Stimulated activated CD8-positive, alpha-beta memory T cell treated with anti-CD3 and anti-CD28 coated beads, Interleukin-2, amount 100 ng/mL, for 48 hours (primary cell): Measurements from ENCODE around the gene ADPGK.
"Not testable (repeated sequence)": the region's sequence is repeated elsewhere in the genome, so short reads cannot be mapped to it uniquely, and the experiment has no call there.

Source experiments
- DNase-seq, 2 donors: peaks; one replicate each; pipeline ENCODE4 v3.0.0-alpha.2; 2020; ENCODE audit warnings: low read depth in 2 of 2

Gene ADPGK

DNA sequence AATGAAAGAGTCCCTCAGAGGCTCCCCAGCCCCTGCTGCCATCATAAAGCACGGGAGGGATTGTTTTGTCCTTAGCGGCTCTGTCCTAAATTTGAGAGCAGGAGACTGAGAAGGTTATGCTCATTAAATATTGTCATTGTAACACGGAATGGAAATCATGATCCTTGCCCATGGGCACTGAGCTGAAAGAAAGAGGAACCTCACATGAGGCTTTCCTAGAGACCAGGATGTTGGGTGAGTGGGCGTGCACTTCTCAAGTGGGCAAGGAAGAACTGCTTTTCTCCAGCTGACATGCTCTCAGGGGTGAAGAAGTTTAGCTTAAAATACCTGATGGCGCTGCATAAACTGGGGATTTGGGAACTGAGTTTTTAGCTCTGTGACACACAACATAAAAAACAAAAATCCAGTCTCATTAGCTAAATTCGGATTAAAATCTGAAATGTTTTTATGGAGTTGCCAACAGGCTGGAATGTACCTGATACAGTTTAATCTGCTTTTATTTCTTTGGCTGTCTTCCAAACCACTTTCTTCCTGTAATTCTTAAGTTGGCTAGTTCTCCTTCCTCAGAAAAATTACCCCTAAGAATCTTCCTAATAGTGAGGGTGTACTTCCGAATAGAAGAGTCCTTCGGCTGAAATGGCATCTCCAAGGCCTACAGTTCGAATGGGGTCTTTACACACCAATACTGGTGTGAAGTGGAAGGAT lies 31.7 kb downstream of the ADPGK start:
- no peak for DNase-seq

DNA sequence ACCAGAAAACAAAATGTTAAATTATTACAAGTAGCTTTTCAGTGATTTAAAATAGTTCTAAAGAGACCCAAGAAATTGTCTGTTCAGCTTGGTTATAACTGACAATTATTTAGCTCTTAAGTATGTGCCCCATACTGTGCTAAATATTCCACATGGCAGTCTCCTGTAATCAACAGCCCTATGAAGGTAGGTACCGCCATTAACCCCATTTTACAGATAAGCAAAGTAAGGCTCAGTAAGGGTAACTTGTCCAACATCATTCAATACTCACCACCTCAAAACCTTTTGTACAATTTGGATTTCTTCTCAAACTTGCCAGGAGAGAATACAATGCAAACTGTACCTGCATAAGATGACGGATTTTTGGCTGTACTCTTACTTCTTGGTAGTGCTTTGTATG lies 33.9 kb downstream of the ADPGK start:
- DNase-seq, result no peak

- DNase-seq, result no peak
Observed at GRCh38 chr15:72740219-72740618, 43.3 kb downstream of the ADPGK start.

DNA sequence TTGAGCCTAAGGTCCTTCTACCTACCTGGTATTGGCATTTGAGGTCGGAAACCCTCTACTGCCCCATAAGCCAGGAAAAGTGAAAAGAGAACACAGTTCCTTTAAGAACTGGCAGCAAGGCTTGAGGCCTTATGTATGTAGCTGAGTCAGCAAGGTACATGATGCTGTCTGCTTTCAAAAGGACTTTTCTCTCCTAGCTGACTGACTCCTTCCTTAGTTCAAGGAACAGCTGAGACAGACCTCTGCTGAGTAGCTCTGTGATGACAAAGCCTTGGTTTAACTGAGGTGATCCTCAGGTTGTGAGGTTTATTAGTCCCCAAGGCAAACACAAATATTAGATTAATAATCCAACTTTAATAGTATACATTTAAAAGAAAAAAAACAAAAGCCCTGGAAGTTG lies 45.8 kb downstream of the ADPGK start:
- DNase-seq, result no peak

- no peak for DNase-seq
Observed at GRCh38 chr15:72737061-72737460, 46.5 kb downstream of the ADPGK start.

- no peak for DNase-seq
Observed at GRCh38 chr15:72735111-72735510, 48.4 kb downstream of the ADPGK start.

DNA sequence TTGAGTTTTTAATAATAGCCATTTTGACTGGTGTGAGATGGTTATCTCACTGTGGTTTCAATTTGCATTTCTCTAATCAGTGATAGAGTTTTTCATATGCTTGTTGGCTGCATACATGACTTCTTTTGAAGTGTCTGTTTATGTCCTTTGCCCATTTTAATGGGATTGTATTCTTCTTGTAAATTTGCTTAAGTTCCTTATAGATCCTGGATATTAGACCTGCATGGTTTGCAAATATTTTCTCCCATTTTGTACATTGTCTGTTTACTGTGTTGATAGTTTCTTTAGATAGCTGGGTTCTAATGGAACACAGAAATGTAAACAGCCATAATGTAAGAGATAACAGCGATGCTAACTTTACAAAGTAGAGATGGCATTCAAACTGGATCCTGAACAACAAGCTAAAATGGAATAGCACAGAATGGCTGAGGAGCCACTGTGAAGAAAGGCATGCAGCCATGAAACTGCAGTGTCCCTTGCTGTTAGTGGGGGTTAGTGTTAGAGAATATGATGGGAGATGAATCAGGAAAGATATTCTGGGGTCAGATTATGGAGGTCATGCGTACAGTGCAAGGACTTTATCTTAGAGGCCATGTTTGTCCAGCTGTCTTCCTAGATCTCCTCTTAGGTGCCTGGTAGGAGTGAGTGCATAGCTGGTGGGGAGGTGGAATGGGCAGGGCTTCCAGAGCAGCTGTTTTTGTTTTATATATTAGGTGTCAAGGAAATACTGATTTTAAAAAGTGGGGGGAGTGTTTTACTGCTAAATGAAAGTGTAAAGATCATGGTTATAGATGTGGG lies 49.4 kb downstream of the ADPGK start:
- no peak for DNase-seq

GRCh38 chr15:72732516-72732915 lies 51.0 kb downstream of the ADPGK start:
- no peak for DNase-seq

DNA sequence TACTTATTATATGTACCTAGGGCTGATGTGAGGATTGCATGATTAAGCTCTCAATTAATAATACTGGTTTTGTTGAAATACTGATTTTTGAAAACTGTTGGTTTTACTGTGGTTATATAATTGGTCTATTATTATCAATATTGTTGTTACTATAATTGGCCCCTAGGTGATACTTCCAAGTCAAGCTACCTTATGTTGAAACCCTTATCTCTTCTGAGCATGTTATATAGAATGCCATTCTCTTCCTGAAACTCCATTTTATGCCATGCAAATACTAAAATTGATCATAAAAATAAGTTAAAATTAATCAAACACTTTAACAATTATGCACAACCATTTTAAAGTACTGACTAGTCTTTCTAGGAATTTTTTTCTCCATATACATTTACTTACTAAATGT lies 51.5 kb downstream of the ADPGK start:
- no peak for DNase-seq

- no peak for DNase-seq
Observed at GRCh38 chr15:72728821-72729220, 54.7 kb downstream of the ADPGK start.

DNA sequence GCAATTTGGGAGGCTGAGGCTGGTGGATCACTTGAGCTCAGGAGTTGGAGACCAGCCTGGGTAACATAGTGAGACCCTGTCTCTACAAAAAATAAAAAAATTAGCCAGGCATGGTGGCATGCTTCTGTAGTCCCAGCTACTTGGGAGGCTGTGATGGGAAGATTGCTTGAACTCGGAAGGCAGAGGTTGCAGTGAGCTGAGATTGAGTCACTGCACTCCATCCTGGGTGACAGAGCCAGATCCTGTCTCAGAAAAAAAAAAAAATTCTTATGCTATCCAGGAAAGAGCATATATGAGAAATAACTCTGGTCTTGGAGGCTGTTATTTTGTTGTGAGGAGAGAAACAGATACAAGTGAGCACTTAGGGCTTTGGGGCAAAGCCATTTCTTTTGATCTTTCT lies 55.3 kb downstream of the ADPGK start:
- not testable (repeated sequence) for DNase-seq

DNA sequence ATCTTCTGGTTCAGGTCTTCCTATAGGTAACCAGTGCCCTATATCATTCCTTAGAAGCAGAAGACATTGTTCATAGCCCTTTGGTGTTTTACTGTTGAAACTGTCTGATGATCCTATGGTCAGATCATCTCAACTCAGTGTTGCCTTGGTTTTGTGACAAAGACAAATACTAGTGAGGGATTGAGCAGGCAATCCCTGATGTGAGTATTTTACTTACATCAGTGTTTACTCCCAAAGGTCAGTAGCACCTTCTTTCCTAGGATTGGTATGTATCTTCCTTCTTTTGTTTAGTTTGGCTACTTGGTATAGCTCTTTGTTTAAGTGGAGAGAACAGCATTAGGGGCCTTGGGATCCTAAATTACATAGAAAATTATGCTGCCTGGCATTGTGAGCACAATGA lies 56.4 kb downstream of the ADPGK start:
- no peak for DNase-seq

DNA sequence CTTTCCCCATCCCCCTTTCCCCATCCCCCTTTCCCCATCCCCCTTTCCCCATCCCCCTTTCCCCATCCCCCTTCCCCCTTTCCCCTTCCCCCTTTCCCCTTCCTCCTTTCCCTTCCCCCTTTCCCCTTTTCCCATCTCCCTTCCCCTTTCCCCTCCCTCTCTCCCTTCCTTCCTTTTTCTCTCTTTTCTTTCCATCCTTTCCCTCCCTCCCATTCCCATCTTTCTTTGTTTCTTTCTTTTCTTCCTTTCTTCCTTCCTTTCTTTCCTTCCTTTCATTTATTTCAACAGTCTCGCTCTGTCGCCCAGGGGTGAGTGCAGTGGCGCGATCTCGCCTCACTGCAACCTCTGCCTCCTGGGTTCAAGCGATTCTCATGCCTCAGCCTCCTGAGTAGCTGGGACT lies 57.7 kb downstream of the ADPGK start:
- DNase-seq, result not testable (repeated sequence)

GRCh38 chr15:72725446-72725845 lies 58.1 kb downstream of the ADPGK start:
- no peak for DNase-seq

DNA sequence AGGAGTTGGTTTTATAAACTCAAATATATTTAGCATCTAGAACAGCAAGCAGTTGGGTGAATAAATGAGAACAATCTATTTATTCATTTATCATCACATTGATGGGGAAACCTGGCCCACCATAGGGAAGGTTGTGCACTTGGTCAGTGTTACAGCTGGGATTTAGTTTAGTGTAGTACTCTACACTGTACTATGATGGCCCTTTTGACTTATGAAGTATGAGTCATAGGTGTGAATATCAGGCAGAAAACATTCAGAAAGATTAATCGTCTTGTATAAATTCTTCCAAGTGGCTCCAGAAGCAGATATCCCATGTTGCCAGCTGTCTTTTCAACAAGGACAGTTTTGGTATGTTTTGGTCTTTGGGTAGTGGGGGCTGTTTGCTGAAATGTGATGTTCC lies 59.5 kb downstream of the ADPGK start:
- DNase-seq, result no peak

DNA sequence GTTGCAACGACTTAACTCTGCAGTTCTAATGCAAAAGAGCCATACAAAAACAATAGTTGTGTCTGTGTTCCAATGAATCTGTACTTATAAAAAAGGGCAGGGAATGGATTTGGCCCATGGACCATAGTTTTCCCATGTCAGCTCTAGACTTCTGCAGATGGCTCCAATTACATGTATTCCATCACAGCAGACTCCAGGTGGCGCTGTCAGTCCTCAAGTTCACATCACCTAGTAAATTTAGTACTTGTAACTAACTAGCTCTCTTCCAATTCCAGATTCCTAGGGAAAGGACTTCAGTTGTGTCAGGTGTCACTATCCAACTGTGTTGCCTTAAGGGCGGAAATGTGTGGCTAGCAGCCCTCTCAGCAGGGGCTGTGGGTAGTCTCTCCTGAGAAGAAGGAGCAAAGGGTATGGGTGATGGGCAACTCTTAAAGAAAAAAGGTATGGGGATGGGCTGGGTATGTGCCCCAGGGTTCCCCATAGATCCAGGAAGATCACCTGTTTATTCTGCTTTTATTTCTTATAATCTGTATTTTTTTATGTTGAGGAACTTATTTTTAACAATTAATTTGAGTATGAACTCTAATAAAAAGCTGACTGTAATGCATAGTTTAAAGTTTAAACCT lies 61.4 kb downstream of the ADPGK start:
- DNase-seq, result peak; percentile 40 to 42

DNA sequence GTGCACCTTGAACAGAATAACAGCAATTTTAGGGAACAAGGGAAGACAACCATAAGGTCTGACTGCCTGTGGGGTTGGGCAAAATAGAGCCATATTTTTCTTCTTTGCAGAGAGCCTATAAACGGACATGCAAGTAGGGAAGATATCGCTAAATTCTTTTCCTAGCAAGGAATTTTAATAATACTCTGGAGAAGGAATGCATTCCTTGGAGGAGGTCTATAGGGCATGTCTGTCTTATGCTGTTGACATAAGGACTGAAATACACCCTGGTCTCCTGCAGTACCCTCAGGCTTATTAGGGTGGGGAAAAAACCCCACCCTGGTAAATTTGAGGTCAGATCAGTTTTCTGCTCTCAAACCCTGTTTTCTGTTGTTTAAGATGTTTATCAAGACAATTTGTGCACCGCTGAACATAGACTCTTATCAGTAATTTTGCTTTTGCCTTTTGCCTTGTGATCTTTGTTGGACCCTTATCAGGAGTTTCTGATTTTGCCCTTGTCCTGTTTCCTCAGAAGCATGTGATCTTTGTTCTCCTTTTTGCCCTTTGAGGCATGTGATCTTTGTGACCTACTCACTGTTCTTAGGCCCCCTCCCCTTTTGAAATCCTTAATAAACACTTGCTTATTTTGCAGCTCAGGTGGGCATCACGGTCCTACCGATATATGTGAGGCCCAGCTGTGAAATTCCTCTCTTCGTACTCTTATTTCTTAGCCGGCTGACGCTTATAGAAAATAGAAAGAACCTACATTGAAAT lies 74.8 kb downstream of the ADPGK start:
- not testable (repeated sequence) for DNase-seq

- no peak for DNase-seq
Observed at GRCh38 chr15:72706266-72706665, 77.3 kb downstream of the ADPGK start.
